Inflammatory macrophage treated with lipopolysaccharide for 1 hour (primary cell): Measurements from ENCODE around the gene HS3ST5.
"Not testable (repeated sequence)": the region's sequence is repeated elsewhere in the genome, so short reads cannot be mapped to it uniquely, and the experiment has no call there.

Experiments
- DNase-seq, 2 donors: peaks; one replicate each; pipeline ENCODE4 v3.0.0-alpha.2; 2020 to 2022

HS3ST5 gene

DNA sequence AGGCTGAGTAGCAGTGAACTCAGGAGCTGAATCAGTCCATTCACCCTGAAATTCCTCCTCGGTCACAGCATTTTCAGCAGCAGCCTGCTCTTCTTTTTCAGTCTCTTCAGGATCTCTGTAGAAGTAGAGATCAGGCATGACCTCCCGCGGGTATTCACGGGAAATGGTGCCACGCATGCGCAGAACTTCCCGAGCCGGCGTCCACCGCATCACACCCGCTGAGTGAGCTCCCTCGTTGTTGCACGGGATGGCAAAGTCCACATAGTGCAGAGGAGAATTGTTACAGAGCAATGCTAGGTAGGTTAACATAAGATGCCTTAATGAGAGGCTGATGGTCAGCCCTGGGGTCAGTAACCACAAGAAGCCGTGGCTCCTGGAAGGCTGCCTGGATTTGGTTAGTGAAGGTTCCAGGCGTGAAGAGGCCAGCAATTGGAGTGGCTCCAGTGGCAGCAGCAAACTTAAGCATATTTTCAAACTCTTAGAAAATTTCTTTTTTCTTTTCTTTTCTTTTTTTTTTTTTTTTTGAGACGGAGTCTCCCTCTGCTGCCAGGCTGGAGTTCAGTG is 258.4 kb downstream of the HS3ST5 start:
- no peak for DNase-seq

DNA sequence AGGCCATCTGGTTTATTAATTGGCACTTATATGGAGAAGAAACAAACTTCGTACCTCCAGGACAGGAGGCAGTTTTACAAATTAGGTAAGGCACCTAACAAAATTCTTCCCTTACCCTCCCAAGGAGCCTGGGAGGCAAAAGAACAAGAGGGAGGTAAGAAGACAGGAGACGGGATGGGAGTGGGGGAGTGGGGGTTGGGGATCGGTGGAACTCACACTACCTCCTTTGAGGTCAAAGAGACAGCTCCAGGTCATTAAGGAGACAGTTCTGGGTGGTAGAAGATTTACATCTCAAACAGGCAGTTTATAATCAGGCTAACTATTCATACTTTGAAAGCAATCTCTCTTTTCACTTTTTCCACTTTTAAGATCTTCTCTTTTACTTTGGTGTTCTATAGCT is 259.6 kb downstream of the HS3ST5 start:
- DNase-seq: no peak

DNA sequence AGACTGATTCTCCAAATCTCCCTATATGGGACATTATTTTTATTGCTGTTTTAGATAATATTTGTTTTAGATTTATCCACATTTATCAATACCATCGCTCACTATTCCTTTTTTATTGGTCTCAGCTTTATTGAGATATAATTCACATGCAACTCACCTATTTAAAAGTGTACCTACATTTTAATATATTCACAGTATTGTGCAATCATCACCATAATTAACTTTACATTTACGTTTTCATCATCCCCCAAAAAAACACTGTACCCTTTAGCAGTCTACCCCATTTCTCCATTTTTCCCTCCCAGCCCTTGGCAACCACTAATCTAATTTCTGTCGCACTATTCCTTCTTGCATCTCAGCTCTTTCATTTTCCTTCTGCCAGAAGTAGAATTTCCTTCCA is 261.1 kb downstream of the HS3ST5 start:
- no peak for DNase-seq

DNA sequence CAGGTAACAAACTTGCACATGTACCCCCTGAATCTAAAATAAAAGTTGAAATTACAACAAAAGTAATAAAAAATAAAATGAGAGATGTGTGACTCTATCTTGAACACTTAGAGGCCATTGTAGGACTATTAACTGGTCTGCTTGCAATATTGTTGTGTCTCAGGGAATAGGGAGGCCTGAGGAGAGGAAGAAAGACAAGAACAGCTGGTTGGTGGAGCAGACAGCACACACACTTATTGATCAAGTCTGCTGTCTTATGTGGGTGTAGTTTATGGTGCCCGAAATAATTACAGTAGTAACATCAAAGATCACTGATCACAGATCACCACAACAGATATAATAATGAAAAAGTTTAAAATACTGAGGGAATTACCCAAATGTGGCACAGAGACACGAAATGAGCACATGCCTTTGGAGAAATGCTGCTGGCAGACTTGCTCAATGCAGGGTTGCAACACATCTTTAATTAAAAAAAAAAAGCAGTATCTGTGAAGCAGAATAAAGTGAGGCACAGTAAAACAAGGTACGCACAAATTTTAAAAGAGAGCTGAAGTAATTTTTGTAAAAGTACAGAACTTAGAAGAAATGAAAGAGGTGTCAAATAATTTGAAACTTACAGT is 261.8 kb downstream of the HS3ST5 start:
- DNase-seq: peak in 1 of 2 donors; percentile 23

DNA sequence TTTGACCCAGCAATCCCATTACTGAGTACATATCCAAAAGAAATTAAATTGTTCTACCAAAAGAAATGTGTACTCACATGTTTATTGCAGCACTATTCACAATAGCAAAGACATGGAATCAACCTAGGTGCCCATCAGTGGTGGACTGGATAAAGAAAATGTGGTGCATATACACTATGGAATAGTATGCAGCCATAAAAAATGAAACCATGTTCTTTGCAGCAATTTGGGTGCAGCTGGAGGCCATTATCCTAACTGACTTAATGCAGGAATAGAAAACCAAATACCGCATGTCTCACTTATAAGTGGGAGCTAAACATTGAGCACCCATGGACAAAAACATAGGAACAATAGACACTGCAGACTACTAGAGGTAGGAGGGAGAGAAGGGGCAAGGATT is 262.4 kb downstream of the HS3ST5 start:
- DNase-seq: not testable (repeated sequence)

DNA sequence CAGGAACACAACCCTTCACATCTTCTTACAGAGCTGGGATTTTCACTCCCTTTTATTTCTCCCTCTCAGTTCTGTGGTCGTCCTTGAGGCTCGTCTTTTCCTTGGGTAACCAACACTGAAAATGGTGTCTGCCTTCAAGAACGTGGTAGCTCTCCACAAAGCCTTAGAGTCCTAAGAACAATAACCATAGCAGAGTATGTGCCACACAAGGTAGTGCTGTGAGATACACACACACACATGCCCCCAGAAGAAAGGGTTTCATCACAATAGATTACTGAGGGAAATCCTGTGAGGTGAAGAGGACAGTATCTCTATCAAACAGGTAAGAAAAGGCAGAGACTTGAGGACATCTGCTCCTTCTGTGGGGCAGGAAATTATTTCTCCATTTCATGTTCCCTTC is 267.0 kb downstream of the HS3ST5 start:
- no peak for DNase-seq

DNA sequence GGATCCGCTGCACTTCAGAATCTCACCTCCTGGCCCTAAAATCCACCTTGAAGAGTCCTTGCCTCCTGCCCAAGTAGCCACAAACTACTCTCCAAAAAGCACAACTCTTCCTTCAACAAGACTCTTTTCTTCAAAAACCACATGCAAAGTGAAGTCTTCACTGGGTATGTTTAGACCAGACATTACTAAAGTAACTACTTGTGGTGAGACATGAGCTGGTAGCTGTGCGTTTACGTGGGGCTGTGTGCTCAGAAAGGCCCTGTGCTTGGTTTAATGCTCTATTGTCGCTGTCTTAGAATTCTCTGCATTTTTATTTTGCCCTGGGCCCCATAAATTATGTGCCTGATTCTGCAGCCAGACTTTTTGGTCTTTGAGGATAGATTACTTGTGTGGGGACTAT is 267.5 kb downstream of the HS3ST5 start:
- DNase-seq: no peak

DNA sequence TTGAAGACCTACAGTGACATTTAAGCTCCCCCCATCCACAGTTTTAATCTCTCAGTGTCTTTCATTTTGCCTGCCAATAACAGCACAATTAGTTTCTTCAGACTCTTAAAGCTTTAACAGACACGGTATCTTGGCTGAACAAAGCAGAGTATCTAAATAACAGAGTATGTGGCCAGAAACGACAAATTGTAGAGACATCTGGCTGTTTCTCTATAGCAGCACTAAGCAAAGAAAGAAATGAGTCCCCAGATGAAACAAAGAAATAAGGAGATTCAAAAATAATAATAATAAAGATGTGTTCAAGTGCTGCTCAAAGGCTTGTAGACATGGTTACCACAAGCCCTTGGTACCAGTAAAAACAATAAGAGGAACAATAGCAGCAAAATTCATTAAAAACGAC is 274.1 kb downstream of the HS3ST5 start:
- DNase-seq: no peak

DNA sequence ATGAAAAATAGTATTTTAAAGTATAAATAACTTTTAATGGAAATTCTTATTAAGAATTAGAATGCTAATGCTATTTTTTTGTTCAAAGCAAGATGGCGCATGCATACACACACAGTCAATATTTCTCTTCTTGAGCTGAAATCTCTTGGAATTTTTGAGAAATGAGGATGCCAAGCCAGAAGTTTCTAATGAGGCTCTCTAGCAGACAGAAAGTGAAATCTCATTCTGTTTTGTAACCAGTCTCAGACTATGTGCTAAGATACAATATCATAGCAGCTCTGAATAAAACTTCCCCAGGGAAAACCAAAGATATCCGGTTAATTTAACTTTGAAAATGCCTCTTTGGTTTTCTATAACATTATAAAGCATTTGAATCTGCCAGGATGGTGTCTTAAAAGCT is 274.7 kb downstream of the HS3ST5 start:
- DNase-seq: no peak

DNA sequence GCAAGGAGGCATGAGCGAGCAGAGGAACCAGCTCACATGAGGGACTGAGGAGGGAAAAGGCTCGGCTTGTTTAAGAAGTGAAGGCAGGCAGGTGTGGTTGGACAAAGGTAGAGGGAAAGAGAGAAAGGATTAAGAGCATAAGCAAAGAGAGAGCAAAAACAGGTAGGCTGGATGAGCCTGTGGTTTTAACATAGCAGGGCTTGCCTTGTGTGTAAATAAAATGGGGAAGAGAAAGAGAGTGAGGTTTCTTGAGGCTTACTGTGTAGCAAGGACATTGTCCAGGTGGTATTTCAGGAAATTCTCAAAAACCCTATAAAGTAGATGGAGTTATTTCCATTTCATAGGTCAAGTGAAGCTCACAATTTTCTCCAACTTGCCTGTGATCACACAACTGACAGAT is 278.0 kb downstream of the HS3ST5 start:
- no peak for DNase-seq

DNA sequence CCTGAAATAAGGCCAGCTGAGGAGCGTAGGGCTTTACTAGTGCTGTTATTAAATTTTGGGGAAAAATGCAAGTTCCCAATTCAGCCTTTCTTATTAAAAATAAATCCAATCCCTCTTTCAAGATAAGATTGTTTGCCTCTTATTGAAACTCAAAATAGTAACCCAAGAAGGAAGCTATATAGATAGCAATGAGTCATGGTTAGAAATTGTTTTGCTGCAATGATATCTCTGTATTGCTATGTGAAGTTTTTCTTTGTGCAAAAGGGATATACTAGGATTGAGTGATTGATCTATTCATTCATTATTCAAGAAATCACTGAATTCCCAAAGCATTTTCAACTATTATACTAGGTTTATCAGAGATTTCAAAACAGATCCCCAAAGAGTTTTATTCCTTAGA is 278.9 kb downstream of the HS3ST5 start:
- no peak for DNase-seq

DNA sequence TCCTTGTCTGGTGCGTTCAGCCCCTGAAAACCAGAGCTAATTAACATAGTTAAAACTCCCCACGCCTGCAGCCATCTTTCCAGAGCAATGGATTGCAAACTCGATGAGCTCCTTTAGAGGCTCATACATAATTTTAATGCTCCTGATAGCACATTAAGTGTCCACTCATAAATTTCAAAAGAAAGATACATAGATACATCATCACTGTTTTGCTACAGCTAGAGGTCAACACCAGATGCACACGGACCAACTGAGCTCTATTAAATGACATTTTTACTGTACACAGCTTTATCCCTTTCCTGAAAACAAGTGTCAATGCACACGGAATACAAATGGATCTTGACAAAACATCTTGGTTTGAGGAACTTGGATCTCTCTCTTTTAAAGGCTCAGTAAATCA is 280.6 kb downstream of the HS3ST5 start:
- no peak for DNase-seq

DNA sequence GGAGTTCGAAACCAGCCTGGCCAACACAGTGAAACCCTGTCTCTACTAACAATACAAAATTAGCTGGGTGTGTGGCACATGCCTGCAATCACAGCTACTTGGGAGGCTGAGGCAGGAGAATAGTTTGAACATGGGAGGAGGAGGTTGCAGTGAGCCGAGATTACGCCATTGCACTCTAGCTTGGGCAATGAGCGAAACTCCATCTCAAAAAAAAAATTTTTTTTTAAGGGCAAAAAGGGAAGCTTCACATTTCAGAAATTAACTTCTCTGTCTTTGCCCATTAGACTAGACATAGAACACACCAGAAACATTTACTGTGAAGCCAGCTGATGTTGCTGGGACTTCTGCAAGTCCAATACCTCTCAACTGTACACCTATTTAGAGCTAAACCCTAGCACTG is 281.1 kb downstream of the HS3ST5 start:
- peak; percentile 13 to 67 for DNase-seq

DNA sequence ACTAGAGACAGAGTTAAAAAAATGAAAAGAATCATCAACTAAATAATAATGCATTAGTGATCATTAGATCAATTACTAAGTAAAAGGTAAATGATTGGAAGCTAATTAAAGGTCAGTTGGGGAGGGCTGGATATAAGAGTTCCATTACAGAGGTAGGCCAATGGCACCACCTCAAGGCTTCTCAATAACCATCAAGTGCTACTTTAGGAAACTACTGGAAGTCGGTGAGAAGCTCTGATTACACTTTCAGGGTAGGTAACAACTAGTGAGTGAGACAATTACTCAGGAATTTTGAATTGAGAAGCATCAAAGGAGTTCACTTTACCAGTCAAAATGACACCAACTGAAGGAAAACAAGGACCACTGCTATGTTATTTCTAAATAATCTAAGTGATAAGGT is 281.7 kb downstream of the HS3ST5 start:
- DNase-seq: no peak

DNA sequence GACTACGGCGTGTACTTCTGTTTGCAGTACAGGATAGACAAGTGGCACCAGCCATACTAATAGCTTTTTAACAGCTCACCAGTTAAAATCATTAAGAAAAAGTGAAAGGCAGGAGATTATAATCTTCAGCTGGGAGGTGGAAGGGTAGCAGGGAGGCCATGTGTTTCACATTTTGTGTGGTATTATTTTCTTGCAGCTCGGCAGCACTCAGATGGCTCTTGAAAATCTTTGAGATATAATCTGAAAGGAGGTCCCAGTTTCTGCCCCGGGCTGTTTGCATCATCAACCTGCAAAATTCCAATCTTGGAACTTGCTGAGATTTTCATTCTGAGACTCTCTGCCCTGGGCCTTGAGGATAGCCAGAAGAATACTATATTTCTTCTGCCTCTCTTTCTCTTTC is 284.4 kb downstream of the HS3ST5 start:
- no peak for DNase-seq

DNA sequence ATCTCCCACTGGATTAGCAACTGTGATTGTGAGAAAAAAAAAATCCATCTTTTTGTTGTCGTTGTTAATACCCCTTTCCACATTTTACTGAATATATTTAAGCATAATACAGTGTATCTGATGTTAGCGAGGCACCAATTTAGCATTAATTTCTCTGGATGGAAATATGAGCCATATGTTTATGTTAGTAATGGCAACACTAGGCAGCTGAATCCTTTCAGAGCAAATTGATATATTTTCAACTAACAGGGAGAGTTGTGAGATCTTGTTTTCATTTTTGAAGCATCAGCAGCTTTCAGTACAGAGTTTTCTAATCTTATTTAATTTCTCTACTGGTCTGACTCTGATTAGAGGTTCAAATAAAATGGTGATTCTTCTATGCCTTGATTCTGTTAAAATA is 287.1 kb downstream of the HS3ST5 start:
- DNase-seq: no peak

DNA sequence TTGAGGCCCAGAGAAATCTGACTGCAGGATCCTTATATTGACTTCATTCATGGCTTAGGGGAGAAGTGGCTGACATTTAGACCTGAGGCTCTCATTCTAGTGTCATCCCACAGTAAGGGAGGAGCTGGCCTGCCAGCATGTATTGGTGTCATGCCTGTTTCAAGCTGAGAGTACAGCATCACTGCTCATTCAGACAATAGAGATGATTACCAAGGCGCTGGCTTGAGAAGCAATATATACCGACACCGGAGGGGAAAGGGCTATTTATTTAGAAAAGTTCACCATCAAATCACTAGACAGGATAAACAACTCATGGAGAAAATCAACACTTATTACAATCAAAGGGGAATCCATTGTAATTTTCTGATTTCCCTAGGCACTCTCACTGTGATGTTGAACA is 287.5 kb downstream of the HS3ST5 start:
- no peak for DNase-seq

DNA sequence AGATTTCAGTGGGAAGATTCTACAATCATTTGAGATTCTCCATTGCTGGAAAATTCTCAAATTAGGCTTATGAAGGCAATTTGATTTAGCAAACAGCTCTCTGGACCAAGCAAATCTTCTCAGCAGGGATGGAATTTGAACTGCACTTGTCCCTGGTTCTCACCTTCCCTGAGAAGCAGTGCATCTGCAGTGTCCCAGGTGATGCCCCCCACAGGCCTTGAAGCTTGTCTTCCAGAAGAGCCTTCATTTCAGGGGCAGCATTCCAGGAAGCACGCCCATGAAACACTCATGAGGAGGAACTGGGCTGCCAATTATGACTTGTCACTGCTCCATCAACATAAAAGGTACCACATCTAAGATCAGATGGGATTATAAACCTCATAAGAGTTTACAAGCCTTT is 289.0 kb downstream of the HS3ST5 start:
- DNase-seq: no peak

DNA sequence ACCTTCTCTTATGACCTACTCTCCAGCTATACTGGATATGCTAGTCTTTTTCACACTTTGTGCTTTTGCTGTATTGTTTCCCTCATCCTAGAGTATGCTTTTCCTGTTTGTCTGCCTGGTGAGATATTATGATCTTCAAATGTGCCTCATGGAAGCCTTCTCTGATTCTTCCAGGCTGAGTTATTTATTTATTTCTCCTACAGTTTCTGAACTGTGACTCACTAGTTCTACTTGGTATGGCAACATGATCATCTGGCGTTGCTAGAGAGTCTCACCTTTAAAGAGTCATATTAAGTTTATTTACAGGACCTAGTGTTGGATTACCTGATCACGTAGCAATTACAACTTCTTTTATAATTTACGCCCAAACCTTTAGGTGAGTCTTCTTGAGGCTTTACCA is 290.7 kb downstream of the HS3ST5 start:
- DNase-seq: no peak

DNA sequence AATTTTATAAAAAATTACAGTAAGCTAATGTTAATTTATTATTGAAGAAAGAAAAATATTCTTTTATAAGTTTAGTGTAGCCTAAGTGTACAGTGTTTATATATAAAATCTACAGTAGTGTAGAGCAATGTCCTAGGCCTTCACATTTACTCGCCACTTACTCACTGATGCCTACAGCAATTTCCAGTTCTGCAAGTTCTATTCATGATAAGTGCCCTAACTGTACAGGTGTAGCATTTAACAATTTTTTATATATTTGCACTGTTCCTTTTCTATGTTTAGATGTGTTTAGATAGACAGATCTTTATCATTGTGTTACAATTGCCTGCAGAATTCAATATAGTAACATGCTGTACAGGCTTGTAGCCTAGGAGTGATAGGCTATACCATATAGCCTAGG is 291.8 kb downstream of the HS3ST5 start:
- DNase-seq: no peak

DNA sequence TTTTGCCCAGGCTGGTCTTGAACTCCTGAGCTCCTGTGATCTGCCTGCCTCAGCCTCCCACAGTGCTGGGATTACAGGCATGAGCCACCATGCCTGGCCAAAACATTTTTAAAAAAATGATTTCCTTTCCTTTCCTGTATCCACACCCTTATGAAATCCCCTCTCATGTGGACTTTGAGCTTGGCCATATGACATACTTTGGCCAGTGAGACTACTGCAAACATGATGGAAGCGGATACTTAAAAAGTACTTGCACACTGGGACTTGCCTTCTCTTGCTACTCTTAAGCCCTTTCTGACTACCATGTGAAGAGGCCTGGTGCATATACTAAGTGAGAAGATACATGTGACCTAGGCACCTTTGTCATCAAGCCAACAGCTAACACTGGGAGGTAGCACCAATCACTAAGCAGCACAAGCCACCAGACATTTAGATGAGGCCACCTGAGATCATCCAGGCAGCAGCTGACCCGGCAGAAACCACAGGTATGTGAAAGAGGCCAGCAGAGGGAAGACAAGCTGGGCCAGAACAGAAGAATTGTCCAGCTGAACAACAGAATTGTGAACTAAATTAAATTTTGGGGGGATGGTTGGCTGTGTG is 293.4 kb downstream of the HS3ST5 start:
- no peak for DNase-seq

DNA sequence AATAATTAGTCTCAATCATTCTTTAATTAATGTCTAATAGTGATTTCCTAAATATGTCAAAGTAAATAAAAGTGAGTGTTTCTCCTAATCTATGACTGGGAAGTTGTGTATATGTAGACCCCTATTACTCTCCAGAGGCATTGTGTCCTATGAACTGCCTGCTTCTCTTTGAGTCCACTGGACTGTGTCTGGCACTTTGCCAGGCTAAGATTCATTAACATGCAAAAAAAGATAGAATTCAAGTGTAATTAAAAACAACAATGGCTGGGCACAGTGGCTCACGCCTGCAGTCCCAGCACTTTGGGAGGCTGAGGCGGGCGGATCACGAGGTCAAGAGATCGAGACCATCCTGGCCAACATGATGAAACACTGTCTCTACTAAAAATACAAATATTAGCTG is 298.3 kb downstream of the HS3ST5 start:
- DNase-seq: not testable (repeated sequence)

DNA sequence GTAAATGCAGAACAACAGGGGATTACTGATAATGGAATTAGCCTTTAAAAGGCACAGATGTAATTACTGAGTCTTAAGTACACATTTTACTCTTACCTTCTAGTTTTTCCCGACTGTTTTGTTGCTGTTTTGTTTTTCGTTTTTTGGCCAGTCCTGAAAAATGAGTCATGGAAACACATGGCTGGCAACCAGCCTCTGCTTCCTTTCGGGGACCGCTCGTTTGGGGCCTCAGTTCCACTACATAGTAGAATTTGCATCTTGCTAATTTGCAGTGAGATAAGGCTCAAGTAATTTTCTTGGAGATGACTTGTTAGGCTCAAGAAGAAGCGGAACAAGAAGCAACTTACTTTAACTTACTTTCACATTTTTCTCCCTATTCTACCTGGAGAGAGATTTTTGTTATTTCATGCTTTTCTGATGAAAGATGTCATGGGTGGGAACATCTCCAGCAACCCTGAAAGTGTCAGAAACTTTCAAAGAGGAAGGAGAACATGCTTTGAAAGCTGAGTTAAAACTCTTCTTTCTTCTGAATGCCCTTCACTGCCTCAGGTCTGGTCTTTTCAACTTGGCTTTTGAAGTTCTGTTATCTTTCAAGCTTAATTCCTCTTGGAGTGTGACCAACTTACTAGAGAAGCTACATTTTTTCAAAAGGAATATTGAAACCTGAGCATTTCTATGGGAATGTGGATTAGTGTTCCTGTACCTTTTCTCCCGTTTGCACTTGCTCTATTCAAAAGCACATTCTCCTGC is 300.4 kb downstream of the HS3ST5 start:
- DNase-seq: no peak

DNA sequence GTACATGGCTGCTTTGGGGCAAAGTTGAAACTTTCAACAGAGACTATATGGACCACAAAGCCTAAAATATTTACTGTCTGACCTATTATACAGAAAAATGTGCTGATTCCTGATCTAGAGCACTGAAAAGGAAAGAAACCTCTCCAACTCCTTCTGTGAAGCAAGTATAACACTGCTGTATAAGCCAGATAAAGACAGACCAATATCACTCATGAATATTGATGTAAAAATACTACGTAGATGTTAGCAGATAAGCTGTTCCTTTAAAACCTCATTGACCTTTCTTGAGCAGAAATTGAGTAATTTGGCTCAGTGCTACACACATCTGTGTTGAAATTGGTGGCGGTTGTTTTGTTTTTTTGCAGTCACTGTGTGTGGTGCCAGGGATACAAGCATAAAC is 302.0 kb downstream of the HS3ST5 start:
- DNase-seq: no peak
